NCI-H1417 (cell line): ENCODE measurements around the gene AIF1L.
"Not testable (repeated sequence)": the region's sequence is repeated elsewhere in the genome, so short reads cannot be mapped to it uniquely, and the experiment has no call there.

Experiments used
- DNase-seq, 3 experiments: peaks; one replicate each; lab custom pipeline; 2025; lab: John Stamatoyannopoulos, UW

AIF1L gene

DNA sequence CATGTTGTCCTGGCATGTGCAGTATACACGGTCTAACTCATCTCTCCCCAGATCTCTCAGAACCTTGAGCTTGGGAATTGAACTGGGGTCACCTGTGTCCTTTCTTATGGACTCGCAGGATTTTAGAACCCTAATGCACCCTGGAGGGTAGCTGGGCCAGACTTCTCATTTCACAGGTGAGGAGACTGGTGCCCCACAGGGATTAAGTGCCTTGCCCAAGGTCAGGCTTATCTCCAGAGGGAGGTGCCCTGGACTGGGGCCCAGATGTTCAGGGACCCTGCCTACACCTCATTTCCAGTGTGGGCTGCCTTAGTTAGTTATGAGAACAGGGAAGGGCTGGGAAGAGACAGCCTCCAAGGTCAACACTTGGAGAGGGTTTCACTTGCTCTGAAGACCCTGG lies 25.0 kb downstream of the AIF1L start:
- DNase-seq: no peak

- no peak for DNase-seq
Observed at GRCh38 chr9:131122158-131122557, 25.8 kb downstream of the AIF1L start.

GRCh38 chr9:131125038-131125287 lies 28.6 kb downstream of the AIF1L start:
- no peak for DNase-seq

GRCh38 chr9:131125288-131126058 lies 29.1 kb downstream of the AIF1L start, which contains the start of gene NUP214:
Gene NUP214, plus strand, starts transcription at chr9:131125586. Its CDS starts 119 bp downstream, at chr9:131125705.
- DNase-seq: peak; percentile 96 to 99 (median 99)

DNA sequence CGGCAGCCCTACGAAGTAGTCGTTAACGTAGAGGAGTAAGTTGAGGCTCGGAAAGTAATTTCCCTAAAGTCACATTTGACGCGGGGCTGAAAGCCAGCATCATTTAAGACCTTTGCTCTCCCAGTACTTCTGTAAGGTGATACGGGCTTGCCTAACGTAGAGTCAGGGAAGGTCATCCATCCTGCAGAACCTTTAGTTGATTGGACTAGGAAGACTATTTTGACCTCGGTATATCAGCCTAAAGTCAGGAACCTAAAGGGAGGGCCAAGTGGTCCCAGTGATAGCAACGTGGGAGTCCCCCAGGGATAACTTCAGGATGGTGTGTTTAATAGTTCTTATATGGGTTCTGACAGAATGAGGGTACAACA lies 29.7 kb downstream of the AIF1L start:
- no peak for DNase-seq

DNA sequence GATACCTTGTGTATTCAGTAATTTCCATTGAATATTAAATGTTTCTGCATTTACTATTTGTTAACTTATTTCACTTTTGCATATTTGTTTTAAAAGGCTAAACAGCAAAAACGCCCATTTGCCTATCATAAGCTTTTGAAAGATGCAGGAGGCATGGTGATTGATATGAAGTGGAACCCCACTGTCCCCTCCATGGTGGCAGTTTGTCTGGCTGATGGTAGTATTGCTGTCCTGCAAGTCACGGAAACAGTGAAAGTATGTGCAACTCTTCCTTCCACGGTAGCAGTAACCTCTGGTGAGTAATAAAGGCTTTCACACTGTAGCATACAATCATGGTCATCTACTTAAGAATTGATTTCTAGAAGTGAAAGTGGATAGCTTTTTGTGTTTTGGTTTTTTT lies 32.9 kb downstream of the AIF1L start:
- DNase-seq: no peak

DNA sequence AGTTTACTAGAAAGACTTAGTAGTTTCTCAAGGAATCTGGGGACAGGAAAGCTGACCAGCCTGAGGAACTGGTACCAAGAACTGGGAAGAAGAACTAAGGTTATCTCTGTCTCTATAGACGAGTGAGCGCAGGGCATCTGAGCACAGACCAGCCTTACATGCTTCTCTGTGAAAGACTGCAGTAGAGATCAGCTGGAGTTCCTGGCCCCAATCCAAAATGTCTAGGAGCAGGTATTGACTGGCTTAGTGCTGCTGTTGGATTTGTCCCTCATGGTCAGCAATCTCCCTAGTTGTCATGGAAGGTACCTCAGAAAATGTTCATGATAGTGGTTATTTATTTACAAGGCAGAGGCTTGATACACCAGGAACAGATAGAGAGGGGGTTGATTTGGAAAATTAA lies 42.3 kb downstream of the AIF1L start:
- DNase-seq: peak in 1 of 3 experiments; percentile 28

DNA sequence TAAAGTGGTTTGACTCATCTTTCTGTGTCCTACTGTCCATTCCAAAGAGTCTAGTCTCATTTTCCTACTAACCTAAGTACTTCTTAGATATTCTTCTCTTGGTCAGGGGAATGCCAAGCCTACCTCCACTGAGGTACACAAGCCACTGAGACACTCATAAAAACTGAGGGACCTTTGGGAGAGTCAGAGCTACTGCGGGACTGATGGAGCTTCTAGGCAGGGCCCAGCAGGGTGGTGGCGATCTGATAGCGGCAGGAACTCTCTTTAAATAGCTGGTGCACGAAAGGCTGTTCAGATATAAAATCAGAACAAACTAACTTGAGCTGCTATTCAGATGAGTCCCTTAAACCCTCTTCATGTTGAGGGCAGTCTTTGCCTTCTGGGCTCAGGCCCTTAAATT lies 43.8 kb downstream of the AIF1L start:
- peak in 1 of 3 experiments; percentile 65 for DNase-seq

DNA sequence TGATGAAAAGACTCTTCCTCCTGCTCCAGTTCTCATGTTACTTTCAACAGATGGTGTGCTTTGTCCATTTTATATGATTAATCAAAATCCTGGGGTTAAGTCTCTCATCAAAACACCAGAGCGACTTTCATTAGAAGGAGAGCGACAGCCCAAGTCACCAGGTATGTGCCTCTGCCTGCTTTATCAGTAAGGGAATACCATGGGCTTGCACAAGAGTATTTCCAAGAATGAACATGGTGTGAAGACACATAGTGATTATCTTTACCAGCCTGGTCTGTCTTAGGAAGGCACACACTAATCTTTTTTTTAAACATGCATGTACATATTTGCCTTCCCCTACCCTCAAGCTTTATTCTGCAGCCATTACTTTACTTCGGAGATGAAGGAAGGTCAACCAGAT lies 44.2 kb downstream of the AIF1L start:
- no peak for DNase-seq

DNA sequence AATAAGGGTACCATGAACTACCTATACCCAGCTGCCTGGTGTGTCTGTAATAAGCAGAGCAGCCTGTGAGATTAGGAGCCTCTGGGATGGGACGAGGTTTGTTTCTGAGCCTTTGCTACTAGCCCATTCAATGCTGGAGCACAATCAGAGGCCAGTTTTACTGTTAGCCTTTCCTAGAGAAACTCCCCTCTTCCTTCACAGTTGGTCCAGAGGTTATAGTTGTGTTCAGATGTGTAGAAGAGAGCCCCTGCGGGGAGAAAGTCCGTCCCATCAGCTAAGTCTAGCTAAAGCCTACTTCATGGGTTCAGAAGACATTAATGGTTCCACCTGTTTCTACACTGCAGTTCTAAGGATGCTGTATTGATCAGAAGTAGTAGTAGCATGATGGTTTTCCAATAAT lies 45.8 kb downstream of the AIF1L start:
- no peak for DNase-seq

DNA sequence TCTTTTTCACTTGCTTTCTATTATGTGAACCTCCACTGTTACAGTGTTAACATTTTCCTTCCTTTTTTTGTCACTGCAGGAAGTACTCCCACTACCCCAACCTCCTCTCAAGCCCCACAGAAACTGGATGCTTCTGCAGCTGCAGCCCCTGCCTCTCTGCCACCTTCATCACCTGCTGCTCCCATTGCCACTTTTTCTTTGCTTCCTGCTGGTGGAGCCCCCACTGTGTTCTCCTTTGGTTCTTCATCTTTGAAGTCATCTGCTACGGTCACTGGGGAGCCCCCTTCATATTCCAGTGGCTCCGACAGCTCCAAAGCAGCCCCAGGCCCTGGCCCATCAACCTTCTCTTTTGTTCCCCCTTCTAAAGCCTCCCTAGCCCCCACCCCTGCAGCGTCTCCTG lies 47.9 kb downstream of the AIF1L start:
- no peak for DNase-seq

DNA sequence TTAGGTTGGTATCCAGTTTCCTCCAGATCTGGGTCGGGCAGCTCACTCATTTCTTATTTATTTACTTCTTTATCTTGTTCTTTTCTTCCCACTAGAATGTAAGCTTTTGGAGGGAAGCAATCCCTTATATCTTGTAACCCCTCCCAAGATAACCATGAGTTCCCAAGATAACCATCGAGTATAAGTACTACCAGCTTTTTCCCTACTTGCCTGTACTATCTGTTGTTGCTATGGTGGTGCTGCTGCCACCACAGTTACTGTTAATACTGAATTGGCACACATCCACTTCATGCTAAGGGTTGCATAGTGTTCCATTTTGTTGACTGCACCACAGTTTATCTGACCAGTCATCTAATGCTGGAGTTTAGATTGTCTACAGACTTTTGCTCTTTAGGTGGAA lies 48.9 kb downstream of the AIF1L start:
- no peak for DNase-seq

- DNase-seq: no peak
Observed at GRCh38 chr9:131146186-131146585, 49.9 kb downstream of the AIF1L start.

- no peak for DNase-seq
Observed at GRCh38 chr9:131148276-131148675, 51.9 kb downstream of the AIF1L start.

GRCh38 chr9:131148966-131149687 lies 52.8 kb downstream of the AIF1L start:
- DNase-seq: no peak

DNA sequence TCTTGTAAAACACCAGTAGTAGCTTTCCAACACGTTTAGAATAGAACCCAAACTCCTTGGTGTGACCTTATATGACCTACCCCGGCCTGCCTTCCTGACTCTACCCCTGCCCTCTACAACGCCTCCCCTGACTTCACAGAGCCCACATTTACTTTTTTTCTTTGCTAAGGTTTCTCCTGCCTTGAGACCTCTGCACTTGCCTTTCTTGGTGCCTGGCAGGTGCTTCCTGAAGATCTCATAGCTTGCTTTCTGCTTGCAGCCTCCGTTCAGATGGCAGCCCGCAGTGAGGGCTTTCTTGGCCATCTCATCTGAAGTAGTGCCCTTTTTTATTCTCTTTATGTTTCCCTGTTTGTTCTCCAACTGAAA lies 53.3 kb downstream of the AIF1L start:
- DNase-seq: no peak

DNA sequence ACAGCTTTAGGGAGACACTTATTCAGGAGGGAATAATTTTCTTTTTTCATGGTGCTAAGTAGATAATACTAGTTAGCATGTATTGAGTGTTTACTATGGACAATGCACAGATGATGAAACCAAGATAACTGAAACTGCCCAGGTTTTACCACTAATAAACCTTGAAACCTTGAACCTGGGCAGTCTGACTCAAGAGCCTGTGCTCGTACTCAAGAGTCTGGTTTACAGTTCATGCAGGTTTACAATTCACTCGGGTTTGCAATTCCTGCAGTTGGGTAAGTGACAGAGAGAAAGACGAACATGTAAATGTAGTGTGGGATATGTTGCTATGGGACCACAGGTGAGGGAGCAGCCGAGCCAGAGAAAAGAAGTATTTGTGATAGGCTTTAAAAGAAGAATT lies 57.3 kb downstream of the AIF1L start:
- no peak for DNase-seq

- not testable (repeated sequence) for DNase-seq
Observed at GRCh38 chr9:131158673-131159072, 62.3 kb downstream of the AIF1L start.

GRCh38 chr9:131160416-131161112 lies 64.2 kb downstream of the AIF1L start:
- no peak for DNase-seq

DNA sequence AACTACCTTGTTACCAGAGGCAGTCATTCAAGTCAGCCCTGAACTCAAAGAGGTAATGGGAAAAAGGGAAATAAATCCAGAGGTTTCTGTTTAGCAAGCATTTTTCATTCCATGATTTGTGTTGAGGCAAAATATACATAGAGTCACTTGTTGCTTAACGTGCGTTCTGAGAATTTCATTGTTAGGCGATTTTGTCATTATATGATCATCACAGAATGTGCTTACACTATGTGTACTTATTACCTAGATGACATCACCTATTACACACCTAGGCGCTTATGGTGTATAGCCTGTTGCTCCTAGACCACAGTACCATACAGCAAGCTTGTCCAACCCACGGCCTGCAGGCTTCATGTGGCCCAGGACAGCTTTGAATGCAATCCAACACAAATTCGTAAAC lies 65.3 kb downstream of the AIF1L start:
- DNase-seq: no peak

GRCh38 chr9:131162886-131163285 lies 66.6 kb downstream of the AIF1L start:
- DNase-seq: no peak

GRCh38 chr9:131165523-131165922 lies 69.2 kb downstream of the AIF1L start:
- no peak for DNase-seq

DNA sequence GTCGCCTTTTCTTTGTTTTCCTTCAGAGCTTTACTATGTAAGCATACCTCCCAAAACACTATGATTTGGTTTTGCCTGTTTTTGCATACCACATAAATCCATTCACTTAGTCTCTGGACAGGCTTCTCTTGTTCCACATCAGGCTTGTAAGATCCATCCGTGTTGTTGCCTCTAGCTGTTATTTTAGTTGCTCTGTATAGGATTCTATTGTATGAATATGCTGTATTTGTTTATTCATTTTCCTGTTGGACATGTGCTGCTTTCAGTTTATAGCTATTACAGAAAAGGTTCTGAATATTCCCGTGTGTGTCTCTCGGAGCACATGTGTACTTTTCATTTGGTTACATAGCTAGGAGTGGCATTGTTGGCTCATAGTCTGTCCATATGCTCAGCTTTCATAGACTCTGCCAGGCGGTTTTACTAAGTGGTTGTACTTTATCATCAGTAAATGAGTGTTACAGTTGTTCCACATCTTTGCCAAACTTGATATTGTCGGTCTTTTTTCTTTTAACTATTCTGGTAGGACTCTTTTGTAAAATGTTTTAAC lies 70.9 kb downstream of the AIF1L start:
- DNase-seq: no peak
